ENCODE measurements around the gene ATP5F1B. TPM values are rescaled to one million over a fixed set of nuclear protein-coding genes. Genes with fewer than 3 reads are reported as not detected.

Gene ATP5F1B
- total and polyA plus RNA-seq, 2 of the 13 experiments (the other 11 are each of a cell fraction or from before 2014, with no cell fraction given): 1,051 to 1,180 TPM

DNA sequence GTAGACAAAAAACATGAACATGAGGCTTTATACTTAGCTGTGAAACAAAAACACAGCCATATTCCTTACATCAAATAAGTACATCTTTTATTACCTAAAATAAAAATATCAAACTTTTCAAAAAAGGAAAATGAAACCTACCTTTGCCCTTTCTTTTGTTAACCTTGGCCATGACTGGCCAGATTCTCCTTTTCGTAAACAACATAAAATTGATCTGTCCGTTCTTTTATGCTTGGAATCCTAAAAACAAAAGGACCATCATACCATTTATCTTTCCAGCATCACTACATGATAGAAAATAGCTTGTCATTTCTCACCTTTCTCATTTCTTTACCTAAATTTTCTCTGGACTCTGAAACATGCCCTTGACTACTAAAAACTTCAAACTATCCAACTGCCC, 25.8 kb upstream of the ATP5F1B start (continued):
- TF ChIP-seq TRIM22 (IDR thresholded peaks at IDR 0.05) (no peak), ZNF235 (CRISPR knock-in tag; IDR thresholded peaks at IDR 0.05; ENCODE audit: borderline replicate concordance) (no peak), ZNF382 (CRISPR knock-in tag; IDR thresholded peaks at IDR 0.05; ENCODE audit: borderline replicate concordance) (no peak), REXO4 (CRISPR knock-in tag; IDR thresholded peaks at IDR 0.05; ENCODE audit: borderline replicate concordance) (no peak), KMT2A (CRISPR knock-in tag; IDR thresholded peaks at IDR 0.05) (no peak), NFIC (IDR thresholded peaks at IDR 0.05; ENCODE audit: low read length) (no peak), SRF (IDR thresholded peaks at IDR 0.05; ENCODE audit: low read depth, low read length) (no peak), ZEB1 (IDR thresholded peaks at IDR 0.05; ENCODE audit: insufficient replicate concordance, low read depth) (no peak), ZNF530 (CRISPR knock-in tag; IDR thresholded peaks at IDR 0.05; ENCODE audit: low read depth) (no peak), ZNF274 (CRISPR knock-in tag; IDR thresholded peaks at IDR 0.05) (no peak), ZNF878 (CRISPR knock-in tag; IDR thresholded peaks at IDR 0.05) (no peak), CAMTA2 (CRISPR knock-in tag; IDR thresholded peaks at IDR 0.05; ENCODE audit: borderline replicate concordance) (no peak), ZNF619 (CRISPR knock-in tag; IDR thresholded peaks at IDR 0.05) (no peak)

DNA sequence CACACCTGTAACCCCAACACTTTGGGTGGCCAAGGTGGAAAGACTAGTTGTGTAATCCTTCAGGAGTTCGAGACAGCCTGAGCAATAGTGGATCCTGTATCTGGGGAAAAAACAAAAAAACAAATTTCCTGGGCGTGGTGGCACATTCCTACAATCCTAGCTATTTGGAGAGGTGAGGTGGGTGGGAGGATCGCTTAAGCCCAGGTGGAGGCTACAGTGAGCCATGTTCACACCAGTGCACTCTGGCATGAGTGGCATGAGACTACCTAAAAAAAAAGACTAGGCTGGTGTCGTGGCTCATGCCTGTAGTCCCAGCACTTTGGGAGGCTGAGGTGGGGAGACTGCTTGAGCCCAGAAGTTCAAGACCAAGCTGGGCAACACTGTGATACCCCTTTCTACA, 25.1 kb upstream of the ATP5F1B start:
- no peak for DNase-seq (ENCODE audit: low spot score)
- H3K36me3 ChIP-seq (replicated peaks in 1 of 2; ENCODE audit: control insufficient read depth in 1 of 2, insufficient read depth in 2 of 2, low read length in 2 of 2): peaks cover 24 to 66% of the 10 kb centered on the region in 2 experiments; a peak in 4 of 5 replicates
- peaks cover 18% of the 10 kb centered on the region for H4K20me1 ChIP-seq (ENCODE audit: insufficient read depth, low read length)
- H3K79me2 ChIP-seq (ENCODE audit: insufficient read depth, low read length): peaks cover 54% of the 10 kb centered on the region
- no peak overlapping the region for H3K9ac ChIP-seq (ENCODE audit: insufficient read depth, low read depth, low read length)
- no peak overlapping the region for H2AFZ ChIP-seq (ENCODE audit: low read length)
- ChIA-PET POLR2A (interaction anchor here (1.2 to 1.4 kb wide), 2 partner anchors 13 to 17 kb away, joined by 3 to 6 read pairs; partner anchors contain the start of gene PTGES3), CTCF (ENCODE audit: low intra/inter-chr PET ratio, low total read pairs) (no interaction called here)
- no peak; the same call in 2 of the 3 replicates for ATAC-seq
- no peak for FAIRE-seq
- BruUV-seq (replicated peaks): no TSS peak
- H3K9me3 ChIP-seq (ENCODE audit: low read length): no peaks in the 10 kb centered on the region
- in situ Hi-C loops (cut with HindIII; ENCODE audit: extremely low pct_ligation_motif_present, low pct_unique_long_range_greater_than_20kb) (no loop called here), intact Hi-C loops (cut with micrococcal nuclease; ENCODE audit: unreplicated experiment) (no loop called here)
- TF ChIP-seq BCL6 (CRISPR knock-in tag; IDR thresholded peaks at IDR 0.05): no peak
- TF ChIP-seq DRAP1 (CRISPR knock-in tag; IDR thresholded peaks at IDR 0.05): no peak
- peaks cover 23% of the 10 kb centered on the region for H3K4me1 ChIP-seq (ENCODE audit: insufficient read depth, low read length)
- 97% methylated on average over 4 of the region's 4 CpGs for WGBS (ENCODE audit: low lambda C conversion rate)
- H3K4me2 ChIP-seq (ENCODE audit: low read depth, low read length): no peak overlapping the region
- H3K4me3 ChIP-seq (replicated peaks in 1 of 3; ENCODE audit: insufficient read depth in 1 of 3, low read depth in 2 of 3, low read length in 3 of 3): no peak overlapping the region
- no peak overlapping the region for H3K27ac ChIP-seq (ENCODE audit: extremely low read length, insufficient read depth, low read length)
- H3K27me3 ChIP-seq (ENCODE audit: control insufficient read depth in 1 of 2, insufficient read depth in 2 of 2, low read length in 2 of 2): no peaks in the 10 kb centered on the region

All from HepG2 (cell line).